Measurements from ENCODE around the gene RBM25.

DNA sequence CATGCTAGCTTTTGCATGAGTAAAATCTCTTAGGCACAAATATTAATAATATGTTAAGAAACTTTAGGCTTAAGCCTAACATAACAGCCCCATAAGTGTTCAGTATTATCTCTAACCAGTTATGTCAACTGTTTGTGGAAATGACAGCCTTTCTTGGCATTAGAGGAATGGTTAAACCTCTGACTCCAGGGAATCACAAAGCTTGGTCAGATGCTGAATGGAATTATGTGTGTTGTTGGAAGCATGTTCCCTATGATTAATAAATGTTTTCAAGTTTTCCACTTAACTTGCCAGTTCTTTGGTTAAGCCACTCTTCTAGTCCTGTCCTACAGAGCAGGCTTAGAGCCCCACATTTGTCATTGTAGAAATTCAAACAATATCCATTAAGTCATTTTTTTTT is 94.9 kb downstream of the RBM25 start:
- TF ChIP-seq CTCF (IDR thresholded peaks at IDR 0.05) (no peak), POLR2AphosphoS5 (IDR thresholded peaks at IDR 0.05) (no peak), POLR2A (IDR thresholded peaks at IDR 0.05) (no peak), EP300 (IDR thresholded peaks at IDR 0.05) (no peak)

All from upper lobe of left lung (tissue), 4 donors.